Measurements from ENCODE around the gene SCRN2.

The SCRN2 gene

DNA sequence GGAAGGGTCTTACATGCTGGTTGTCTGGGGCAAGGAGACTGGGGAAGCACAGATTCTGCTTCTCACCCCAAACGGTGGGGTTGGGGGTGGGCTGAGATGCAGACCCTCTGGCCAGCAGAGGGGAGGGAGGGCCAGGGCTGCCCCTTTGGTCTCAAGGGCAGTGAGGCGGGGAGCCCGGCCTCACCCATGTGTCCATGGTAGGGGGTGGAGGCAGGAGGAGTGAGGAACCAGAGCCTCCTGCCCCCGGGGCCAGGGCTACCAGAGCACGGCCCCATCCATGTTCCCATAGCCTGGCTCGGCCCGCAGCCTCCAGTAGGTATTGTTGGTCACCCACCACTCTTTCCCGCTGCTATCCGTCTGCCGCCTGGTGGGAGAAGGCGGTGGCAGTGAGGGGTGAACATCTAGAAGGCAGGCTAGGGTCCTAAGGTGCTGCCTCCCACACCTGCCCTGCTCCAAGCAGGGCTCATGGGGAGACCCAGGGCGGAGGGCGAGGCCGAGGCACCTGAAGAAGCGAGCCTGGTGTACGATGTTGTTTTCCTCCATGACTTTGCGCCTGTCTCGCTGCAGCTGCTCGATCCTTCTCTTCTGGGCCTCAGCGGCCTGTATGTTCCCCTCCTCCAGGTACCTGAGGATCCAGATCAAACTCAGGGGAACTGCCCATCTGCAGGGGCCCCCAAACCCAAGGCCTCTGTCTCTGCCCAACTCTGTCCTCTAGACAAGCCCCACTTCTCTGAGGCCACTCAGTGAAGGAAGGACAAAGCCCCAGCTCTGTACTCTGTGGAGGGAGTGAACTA is 32.8 kb downstream of the SCRN2 start:
- in situ Hi-C loops (cut with HindIII; ENCODE audit: low sequenced_read_pairs), result no loop called here

DNA sequence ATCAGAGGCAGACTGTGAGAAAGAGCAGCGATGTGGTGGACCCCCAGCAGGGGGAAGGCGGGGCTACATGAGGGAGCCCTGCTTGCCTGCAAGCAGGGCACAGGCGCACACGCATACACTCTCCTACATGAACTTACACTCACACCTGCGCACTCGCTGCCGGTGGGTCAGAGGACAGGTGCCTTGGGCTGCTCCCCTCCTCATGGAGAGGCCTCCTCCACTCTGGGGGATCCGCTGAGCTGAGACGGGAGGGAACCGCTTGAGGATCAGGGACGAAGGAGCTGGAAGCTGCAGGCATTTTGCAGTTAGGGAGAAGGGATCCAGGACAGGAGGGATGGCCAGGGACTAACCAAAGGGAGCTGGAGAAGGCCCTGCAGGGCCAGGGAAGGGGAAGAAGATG is 33.7 kb downstream of the SCRN2 start:
- in situ Hi-C loops (cut with HindIII; ENCODE audit: low sequenced_read_pairs), result no loop called here

- in situ Hi-C loops (cut with HindIII; ENCODE audit: low sequenced_read_pairs), result no loop called here
Measured at GRCh38 chr17:47806913-47807255, 34.2 kb downstream of the SCRN2 start.

DNA sequence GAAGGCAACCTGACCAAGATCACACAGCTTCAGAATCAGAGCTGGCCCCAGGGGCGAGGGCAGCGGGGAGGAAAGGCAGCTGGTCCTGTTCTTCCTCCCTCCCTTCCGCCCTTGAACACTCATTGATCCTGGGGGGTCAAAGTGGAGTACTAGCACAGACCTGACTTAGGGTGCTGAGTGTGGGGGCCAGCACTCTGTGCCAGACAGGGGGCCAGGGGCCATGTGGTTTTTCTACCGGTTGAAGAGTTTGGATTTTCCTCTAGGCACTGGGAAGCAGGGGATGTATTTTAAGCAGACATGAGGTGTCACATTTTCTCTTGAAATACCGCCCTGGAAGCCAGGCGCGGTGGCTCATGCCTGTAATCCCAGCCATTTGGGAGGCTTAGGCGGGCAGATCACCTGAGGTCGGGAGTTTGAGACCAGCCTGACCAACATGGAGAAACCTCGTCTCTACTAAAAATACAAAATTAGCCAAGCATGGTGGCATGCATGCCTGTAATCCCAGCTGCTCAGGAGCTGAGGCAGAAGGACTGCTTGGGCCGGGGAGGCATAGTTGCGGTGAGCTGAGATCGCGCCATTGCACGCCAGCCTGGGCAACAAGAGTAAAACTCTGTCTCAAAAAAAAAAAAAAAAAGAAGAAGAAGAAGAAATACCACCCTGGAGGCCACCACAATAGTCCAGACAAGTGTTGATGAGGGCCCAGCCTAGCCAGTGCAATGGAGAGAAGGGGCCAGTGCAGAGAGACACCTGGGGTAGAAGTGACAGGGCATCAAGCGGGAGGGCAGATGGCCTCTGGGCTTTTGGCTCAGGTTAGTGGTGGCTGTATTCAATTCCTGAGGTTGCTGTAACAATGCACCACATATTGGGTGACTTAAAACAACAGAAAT is 34.8 kb downstream of the SCRN2 start:
- in situ Hi-C loops (cut with HindIII; ENCODE audit: low sequenced_read_pairs), result no loop called here

- in situ Hi-C loops (cut with HindIII; ENCODE audit: low sequenced_read_pairs), result no loop called here
Measured at GRCh38 chr17:47804461-47804860, 36.6 kb downstream of the SCRN2 start.

DNA sequence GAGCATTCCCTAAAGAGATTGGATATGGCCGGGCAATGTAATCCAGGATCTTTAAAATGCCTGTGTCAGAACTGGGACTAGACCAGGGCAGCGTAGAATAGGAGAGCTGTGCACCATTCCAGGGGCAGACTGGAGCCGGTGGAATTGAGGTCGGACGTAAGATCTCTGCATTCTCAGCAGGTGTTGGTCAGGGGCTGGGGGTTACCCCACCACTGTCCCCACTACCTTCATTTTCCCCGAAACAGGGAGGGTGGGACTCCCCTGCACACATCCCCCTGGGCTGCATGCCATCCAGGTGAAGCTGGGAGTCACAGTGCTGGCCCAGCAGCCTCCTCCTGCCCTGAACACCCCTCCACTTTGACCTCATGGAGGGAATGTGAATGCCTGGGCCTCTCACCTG is 37.3 kb downstream of the SCRN2 start:
- in situ Hi-C loops (cut with HindIII; ENCODE audit: low sequenced_read_pairs), result no loop called here

DNA sequence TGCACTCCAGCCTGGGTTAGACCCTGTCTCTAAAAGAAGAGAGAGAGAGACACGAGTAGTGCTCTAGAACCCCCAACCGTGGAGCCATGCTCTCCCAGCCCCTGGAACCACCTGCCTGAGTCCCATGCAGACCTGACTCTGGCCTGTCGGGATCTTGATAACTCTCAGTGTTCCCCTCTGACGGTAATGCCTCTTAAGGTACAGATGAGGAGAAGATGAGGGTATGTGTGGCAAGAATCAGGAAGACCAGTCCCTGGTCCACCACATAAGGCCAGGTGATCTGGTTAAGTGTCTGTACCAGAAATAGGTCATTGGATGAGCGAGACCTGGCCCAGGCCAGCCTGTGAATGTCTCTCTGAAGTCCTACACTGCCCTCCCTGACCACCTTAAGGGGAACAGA is 37.9 kb downstream of the SCRN2 start:
- in situ Hi-C loops (cut with HindIII; ENCODE audit: low sequenced_read_pairs), result no loop called here

DNA sequence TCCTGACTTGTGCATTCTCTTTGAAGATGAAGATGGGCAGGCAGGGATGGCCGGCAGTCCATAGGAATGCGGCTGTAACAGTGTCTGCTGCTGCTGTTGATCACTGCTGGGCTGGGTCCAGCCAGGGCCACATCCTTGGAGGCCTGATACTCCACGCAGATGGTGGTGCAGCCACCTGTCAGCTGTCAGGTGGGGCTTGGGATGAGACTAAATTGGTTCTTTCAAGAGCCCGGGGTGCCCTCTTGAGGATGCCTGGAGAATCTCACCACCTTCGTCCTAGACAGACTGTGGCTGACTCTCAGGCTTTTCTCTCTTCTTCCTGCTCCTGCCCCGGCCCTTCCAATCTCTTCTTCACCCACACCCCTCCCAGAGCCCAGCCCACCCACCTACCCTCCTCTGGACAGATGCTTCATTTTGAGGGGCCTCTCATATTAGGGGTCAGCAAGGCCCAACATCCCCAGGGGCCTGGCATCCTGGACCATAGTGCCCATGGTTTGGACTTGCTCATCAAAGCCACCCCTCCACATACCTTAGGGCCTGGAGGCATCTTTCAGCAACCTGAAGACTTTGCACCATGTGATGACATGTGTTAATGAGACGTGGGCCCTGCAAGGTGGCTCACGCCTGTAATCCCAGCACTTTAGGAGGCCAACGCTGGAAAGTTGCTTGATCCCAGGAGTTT is 38.6 kb downstream of the SCRN2 start:
- in situ Hi-C loops (cut with HindIII; ENCODE audit: low sequenced_read_pairs), result no loop called here

- in situ Hi-C loops (cut with HindIII; ENCODE audit: low sequenced_read_pairs), result no loop called here
Measured at GRCh38 chr17:47801906-47802305, 39.2 kb downstream of the SCRN2 start.

GRCh38 chr17:47801176-47801765 is 39.8 kb downstream of the SCRN2 start:
- in situ Hi-C loops (cut with HindIII; ENCODE audit: low sequenced_read_pairs), result no loop called here

GRCh38 chr17:47800686-47801085 is 40.4 kb downstream of the SCRN2 start:
- in situ Hi-C loops (cut with HindIII; ENCODE audit: low sequenced_read_pairs), result no loop called here

DNA sequence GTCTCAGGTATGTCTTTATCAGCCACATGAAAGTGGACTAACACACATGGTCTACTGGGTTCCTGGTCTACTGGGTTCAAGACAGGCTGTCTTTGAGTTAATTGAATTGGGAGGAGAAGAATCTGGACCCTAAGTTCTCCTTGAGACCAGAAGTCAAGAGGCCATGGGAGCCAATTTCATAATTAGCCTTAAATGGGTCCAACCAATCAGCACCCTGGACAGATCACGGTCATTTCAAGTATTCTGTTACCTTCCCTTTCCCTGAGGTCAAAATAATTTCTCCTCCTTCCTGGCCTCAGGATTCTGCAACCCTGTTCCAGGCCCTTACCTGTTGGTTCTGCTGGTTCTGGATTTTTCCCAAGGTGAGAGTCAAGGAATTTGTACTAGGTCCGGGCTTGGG is 43.3 kb downstream of the SCRN2 start:
- in situ Hi-C loops (cut with HindIII; ENCODE audit: low sequenced_read_pairs), result no loop called here

DNA sequence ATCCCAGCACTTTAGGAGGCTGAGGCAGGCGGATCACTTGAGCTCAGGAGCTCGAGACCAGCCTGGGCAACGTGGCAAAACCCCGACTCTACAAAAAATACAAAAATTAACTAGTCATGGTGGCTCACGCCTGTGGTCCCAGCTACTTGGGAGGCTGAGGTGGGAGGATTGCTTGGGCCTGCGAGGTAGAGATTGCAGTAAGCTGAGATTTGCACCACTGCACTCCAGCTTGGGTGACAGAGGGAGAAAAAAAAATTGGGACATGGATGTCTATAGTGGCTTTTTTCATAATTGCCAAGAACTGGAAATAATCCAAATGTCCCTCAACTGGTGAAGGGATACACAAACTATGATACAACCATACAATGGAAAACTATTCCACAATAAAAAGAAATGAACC is 48.1 kb downstream of the SCRN2 start:
- in situ Hi-C loops (cut with HindIII; ENCODE audit: low sequenced_read_pairs), result no loop called here

- in situ Hi-C loops (cut with HindIII; ENCODE audit: low sequenced_read_pairs), result no loop called here
Measured at GRCh38 chr17:47792457-47792856, 48.6 kb downstream of the SCRN2 start.

- in situ Hi-C loops (cut with HindIII; ENCODE audit: low sequenced_read_pairs), result no loop called here
Measured at GRCh38 chr17:47791025-47791424, 50.0 kb downstream of the SCRN2 start.

DNA sequence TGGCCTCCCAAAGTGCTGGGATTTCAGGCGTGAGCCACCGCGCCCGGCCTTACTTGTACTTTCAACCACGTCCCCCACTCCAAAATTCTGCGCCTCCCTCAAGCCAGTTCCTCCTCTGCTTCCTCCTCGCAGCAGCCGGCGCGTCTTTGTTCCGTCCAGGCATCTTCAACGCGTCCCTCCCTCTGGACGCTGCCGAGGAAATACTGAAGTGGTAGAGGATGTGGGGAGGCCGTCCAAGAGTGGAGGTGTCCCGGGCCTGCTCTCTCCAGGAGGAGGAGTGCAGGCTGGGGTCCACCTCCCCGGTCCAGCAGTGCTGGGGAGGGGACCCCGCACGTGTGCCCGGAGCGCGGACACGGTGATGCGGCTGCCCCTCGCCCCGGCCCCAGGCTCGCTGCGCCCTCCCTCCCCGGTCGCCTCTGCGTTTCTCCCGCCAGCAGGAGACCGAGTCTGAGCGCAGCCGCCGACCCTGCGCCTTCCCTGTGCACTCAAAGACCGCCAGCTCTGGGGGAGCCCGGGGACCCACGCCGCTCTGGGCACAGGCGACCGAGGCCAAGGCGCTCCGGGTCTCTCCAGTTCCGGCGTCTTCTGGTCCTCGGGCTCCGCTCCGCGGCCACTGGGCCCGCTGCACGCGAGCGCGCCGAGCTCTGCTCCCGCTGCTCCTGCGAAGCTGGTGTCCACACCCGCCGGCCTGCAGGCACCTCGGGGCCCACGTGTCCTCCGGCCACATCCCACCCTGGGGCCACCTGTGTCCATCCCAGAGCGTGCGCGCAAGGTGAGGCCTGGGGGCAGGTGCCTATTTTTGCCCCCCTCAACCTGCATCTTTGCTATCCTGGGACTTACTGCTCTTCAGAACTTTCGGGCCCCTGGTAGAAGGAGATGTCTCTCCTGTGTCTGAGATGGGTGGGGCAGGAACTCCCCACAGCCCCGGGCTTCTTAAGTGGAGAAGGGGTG is 51.2 kb downstream of the SCRN2 start:
- in situ Hi-C loops (cut with HindIII; ENCODE audit: low sequenced_read_pairs), result no loop called here

All from DLD1 (cell line).